Measurements from ENCODE around the gene H2BK1.

- TF ChIP-seq CTCF (IDR thresholded peaks at IDR 0.05) (no peak), POLR2A (IDR thresholded peaks at IDR 0.05) (no peak)
Measured at GRCh38 chr7:151228024-151228866, 18.0 kb upstream of the H2BK1 start.
